ENCODE data around the gene PLEKHH2.

Gene PLEKHH2

GRCh38 chr2:43763091-43763490 lies 126.0 kb downstream of the PLEKHH2 start:
- Histone ChIP-seq H3K36me3 (ENCODE audit: control insufficient read depth, insufficient read depth, low read length) (no peaks in the 10 kb centered on the region), H3K27me3 (replicated peaks; ENCODE audit: control insufficient read depth, insufficient read depth, low read length) (no peaks in the 10 kb centered on the region), H3K4me3 (replicated peaks; ENCODE audit: low read depth, low read length) (no peak overlapping the region)
- no peak for DNase-seq (ENCODE audit: extremely low read depth, insufficient read length)
- TF ChIP-seq CTCF (IDR thresholded peaks at IDR 0.05; ENCODE audit: insufficient read depth, low read length, poor library complexity, severe bottlenecking), result no peak

DNA sequence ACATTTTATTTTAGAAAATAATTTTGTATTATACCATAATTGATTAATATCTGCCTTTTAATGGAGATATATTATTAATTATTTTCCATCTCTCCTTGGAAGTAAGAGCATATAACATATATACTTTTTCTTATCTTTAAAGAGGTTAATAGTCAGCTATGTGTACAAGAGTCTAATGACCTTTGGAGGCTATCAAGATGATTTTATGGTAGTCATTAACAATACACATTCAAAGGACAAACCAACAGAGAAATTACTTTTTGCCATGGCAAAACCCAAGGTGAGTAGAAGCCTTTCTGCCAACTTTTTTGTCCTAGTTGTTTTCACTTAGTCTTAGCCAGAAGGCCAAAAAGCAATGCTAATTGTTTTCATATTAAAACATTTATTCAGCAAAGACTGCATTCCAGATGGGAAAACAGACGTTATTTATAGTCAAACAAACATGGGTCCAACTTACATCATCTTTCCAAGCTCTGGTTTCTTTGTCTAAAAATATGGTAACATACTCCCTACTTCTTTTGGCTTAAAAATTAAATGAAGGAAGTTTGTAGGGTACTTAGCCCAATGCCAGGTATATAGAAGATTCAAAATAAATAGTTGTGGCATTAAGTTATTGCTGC lies 127.1 kb downstream of the PLEKHH2 start:
- Histone ChIP-seq H3K27me3 (replicated peaks; ENCODE audit: control insufficient read depth, insufficient read depth, low read length) (no peaks in the 10 kb centered on the region), H3K36me3 (ENCODE audit: control insufficient read depth, insufficient read depth, low read length) (no peaks in the 10 kb centered on the region), H3K4me3 (replicated peaks; ENCODE audit: low read depth, low read length) (no peak overlapping the region)
- no peak for TF ChIP-seq CTCF (IDR thresholded peaks at IDR 0.05; ENCODE audit: insufficient read depth, low read length, poor library complexity, severe bottlenecking)
- no peak for DNase-seq (ENCODE audit: extremely low read depth, insufficient read length)

DNA sequence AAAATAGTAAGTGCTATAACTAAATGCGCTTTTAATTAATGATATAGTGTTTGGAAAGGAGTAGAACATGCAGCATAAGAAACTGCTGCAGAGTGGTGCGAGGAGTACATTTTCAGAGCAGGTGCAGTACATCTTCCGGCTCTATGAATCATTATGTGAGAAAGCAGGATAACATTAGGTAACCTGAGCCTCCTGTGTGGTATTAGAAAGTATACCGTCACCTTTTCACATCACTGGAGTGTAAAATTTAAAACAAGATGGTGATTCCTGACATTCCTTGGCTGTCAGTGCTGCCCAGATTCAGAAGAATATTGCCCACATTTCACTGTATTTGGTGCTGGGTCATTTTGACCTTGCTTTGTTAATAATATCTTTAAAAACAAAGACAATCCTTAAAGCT lies 128.9 kb downstream of the PLEKHH2 start:
- no peak overlapping the region for H3K4me3 ChIP-seq (replicated peaks; ENCODE audit: low read depth, low read length)
- no peaks in the 10 kb centered on the region for H3K36me3 ChIP-seq (ENCODE audit: control insufficient read depth, insufficient read depth, low read length)
- TF ChIP-seq CTCF (IDR thresholded peaks at IDR 0.05; ENCODE audit: insufficient read depth, low read length, poor library complexity, severe bottlenecking), result no peak
- DNase-seq (ENCODE audit: extremely low read depth, insufficient read length), result no peak
- no peaks in the 10 kb centered on the region for H3K27me3 ChIP-seq (replicated peaks; ENCODE audit: control insufficient read depth, insufficient read depth, low read length)

DNA sequence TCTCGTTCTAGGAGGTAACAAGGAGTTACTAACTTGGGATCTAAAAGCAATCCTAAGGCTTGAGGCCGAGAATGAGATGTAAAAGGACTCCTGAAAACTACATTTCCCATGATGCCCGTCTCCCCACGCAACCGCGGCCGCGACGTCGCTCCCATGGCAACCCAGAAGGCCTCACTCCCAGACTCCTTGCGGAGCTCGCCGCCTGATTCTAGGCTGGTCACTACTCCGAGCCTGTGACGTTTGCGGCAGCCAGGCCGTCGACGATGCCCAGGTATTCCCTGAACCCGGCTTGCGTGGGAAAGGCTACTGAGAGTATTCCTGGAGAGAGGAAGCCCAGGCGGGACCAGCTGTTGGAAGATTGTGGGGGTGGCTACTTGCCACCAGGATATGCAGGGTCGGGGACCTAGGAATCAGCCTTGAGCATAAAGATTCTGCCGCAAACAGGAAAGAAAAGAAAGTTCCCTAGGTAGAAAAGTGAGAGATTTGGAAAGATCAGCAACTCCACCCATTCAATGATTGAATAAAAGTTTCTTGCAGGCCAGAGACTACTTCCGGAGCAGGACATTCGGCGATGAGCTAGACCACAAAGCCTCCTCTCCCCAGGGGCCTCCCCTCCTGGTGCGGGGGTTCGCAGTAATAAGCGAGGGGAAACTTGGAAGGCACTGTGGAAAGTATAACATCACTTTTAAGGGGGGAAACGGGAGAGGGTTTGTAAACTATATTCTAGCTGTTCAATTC lies 137.0 kb downstream of the PLEKHH2 start, which contains the start of gene DYNC2LI1:
DYNC2LI1 (plus strand) TSS at position 164 of the 738 bp plus-strand sequence; CDS start at position 264, 100 bp downstream.
- no peak for TF ChIP-seq CTCF (IDR thresholded peaks at IDR 0.05; ENCODE audit: insufficient read depth, low read length, poor library complexity, severe bottlenecking)

DNA sequence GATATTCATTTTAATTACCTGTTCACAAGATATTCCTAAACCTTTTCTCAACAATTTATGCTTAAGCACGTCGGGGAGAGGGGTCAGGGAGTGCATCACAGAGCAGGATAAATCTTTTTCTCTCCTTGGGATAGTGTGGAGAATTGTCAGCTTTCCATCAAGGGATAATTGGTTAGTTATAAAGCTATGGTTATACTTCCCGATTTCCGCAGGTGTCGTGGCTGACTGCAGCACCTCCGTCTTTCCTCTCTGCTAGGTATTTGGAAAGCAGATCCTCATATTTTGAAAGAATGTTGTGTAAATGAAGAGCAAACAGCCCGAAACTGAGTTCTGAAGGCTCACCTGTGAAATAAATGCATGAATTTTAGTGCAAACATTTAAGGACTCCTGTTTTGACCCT lies 137.6 kb downstream of the PLEKHH2 start:
- no peak for DNase-seq (ENCODE audit: extremely low read depth, insufficient read length)
- Histone ChIP-seq H3K4me3 (replicated peaks; ENCODE audit: low read depth, low read length) (peak overlapping the region; percentile 93), H3K27me3 (replicated peaks; ENCODE audit: control insufficient read depth, insufficient read depth, low read length) (no peaks in the 10 kb centered on the region), H3K36me3 (ENCODE audit: control insufficient read depth, insufficient read depth, low read length) (peaks cover 2% of the 10 kb centered on the region; the same call in 1 of the 2 replicates)
- no peak for TF ChIP-seq CTCF (IDR thresholded peaks at IDR 0.05; ENCODE audit: insufficient read depth, low read length, poor library complexity, severe bottlenecking)

More for the DNA sequence above, 137.0 kb downstream of the PLEKHH2 start, which contains the start of gene DYNC2LI1:
- Histone ChIP-seq H3K4me3 (replicated peaks; ENCODE audit: low read depth, low read length) (peak within 1 kb of the TSS; percentile 93), H3K27me3 (replicated peaks; ENCODE audit: control insufficient read depth, insufficient read depth, low read length) (no peaks in the 10 kb centered on the region), H3K36me3 (ENCODE audit: control insufficient read depth, insufficient read depth, low read length) (peaks cover 2% of the 10 kb centered on the region; the same call in 1 of the 2 replicates)
- peak; percentile 86 for DNase-seq (ENCODE audit: extremely low read depth, insufficient read length)

Measured in GM06990 (cell line).